ENCODE data around the gene MCCD1.

The MCCD1 gene

GRCh38 chr6:31528307-31528777 is 420 bp upstream of the MCCD1 start:
- Histone ChIP-seq H3K9me3 (ENCODE audit: severe bottlenecking) (no peaks in the 10 kb centered on the region), H3K27me3 (ENCODE audit: insufficient read depth, low read depth, severe bottlenecking) (no peaks in the 10 kb centered on the region), H3K27ac (no peak overlapping the region), H3K36me3 (peaks cover 40% of the 10 kb centered on the region), H3K4me3 (ENCODE audit: low read depth, low read length) (no peak overlapping the region)
- TF ChIP-seq, protein P1, sequence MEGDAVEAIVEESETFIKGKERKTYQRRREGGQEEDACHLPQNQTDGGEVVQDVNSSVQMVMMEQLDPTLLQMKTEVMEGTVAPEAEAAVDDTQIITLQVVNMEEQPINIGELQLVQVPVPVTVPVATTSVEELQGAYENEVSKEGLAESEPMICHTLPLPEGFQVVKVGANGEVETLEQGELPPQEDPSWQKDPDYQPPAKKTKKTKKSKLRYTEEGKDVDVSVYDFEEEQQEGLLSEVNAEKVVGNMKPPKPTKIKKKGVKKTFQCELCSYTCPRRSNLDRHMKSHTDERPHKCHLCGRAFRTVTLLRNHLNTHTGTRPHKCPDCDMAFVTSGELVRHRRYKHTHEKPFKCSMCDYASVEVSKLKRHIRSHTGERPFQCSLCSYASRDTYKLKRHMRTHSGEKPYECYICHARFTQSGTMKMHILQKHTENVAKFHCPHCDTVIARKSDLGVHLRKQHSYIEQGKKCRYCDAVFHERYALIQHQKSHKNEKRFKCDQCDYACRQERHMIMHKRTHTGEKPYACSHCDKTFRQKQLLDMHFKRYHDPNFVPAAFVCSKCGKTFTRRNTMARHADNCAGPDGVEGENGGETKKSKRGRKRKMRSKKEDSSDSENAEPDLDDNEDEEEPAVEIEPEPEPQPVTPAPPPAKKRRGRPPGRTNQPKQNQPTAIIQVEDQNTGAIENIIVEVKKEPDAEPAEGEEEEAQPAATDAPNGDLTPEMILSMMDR (IDR thresholded peaks at IDR 0.05; ENCODE audit: low read depth, low read length) = no peak
- DNase-seq = no peak

- Histone ChIP-seq H3K36me3 (peaks cover 52% of the 10 kb centered on the region), H3K9me3 (ENCODE audit: severe bottlenecking) (no peaks in the 10 kb centered on the region), H3K4me3 (ENCODE audit: low read depth, low read length) (no peak overlapping the region), H3K27ac (peak overlapping the region; percentile 44), H3K27me3 (ENCODE audit: insufficient read depth, low read depth, severe bottlenecking) (no peaks in the 10 kb centered on the region)
- TF ChIP-seq, protein P1 (IDR thresholded peaks at IDR 0.05; ENCODE audit: low read depth, low read length) = no peak
- DNase-seq = peak; percentile 36
Observed at GRCh38 chr6:31529329-31530150, 778 bp downstream of the MCCD1 start.

DNA sequence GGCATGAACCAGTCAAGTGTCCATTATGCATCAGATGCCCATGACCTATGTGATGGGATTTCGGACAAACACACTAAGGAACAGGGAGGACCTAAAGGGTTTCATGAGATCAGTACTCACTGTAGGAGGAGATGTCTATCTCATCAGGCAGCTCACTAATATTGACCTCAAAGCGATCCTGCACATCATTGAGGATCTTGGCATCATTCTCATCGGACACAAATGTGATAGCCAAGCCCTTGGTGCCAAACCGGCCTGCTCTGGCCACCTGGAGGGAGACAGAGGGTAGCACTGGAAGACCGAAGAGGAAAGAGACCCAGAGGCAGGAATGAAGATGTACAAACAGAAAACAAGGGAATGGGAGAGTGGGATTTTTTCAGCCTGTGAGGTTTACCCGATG is 1.9 kb downstream of the MCCD1 start:
- TF ChIP-seq, protein P1 (IDR thresholded peaks at IDR 0.05; ENCODE audit: low read depth, low read length) = 0 out of 2 replicates have a peak, but pooled peaks have one; percentile 5
- H3K27ac ChIP-seq = no peak overlapping the region
- peaks cover 63% of the 10 kb centered on the region for H3K36me3 ChIP-seq

DNA sequence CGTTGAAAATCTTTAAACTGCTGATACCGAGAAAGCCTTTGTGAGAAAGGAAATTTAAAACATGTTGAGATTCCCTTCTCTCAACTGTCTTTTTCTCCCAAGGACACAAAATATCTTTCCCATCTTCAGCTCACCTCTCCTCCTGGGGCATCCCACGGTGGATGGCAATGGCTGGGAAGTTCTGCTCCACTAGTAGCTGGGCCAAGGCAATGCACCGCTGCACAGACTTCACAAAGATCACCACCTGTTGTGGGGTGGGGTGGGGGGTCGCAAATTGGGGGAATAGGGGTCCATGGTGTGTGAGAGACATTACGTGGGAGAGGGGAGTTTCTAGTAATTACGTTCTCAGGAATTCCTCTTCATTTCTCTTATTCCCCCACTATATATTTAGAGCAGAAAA is 2.4 kb downstream of the MCCD1 start:
- no peaks in the 10 kb centered on the region for H3K9me3 ChIP-seq (ENCODE audit: severe bottlenecking)
- no peak for DNase-seq
- H3K27me3 ChIP-seq (ENCODE audit: insufficient read depth, low read depth, severe bottlenecking) = no peaks in the 10 kb centered on the region
- H3K36me3 ChIP-seq = peaks cover 69% of the 10 kb centered on the region
- H3K27ac ChIP-seq = no peak overlapping the region
- no peak overlapping the region for H3K4me3 ChIP-seq (ENCODE audit: low read depth, low read length)
- TF ChIP-seq, protein P1 (IDR thresholded peaks at IDR 0.05; ENCODE audit: low read depth, low read length) = no peak

More for the DNA sequence above, 1.9 kb downstream of the MCCD1 start:
- H3K9me3 ChIP-seq (ENCODE audit: severe bottlenecking) = no peaks in the 10 kb centered on the region
- no peaks in the 10 kb centered on the region for H3K27me3 ChIP-seq (ENCODE audit: insufficient read depth, low read depth, severe bottlenecking)
- no peak overlapping the region for H3K4me3 ChIP-seq (ENCODE audit: low read depth, low read length)
- DNase-seq = no peak

DNA sequence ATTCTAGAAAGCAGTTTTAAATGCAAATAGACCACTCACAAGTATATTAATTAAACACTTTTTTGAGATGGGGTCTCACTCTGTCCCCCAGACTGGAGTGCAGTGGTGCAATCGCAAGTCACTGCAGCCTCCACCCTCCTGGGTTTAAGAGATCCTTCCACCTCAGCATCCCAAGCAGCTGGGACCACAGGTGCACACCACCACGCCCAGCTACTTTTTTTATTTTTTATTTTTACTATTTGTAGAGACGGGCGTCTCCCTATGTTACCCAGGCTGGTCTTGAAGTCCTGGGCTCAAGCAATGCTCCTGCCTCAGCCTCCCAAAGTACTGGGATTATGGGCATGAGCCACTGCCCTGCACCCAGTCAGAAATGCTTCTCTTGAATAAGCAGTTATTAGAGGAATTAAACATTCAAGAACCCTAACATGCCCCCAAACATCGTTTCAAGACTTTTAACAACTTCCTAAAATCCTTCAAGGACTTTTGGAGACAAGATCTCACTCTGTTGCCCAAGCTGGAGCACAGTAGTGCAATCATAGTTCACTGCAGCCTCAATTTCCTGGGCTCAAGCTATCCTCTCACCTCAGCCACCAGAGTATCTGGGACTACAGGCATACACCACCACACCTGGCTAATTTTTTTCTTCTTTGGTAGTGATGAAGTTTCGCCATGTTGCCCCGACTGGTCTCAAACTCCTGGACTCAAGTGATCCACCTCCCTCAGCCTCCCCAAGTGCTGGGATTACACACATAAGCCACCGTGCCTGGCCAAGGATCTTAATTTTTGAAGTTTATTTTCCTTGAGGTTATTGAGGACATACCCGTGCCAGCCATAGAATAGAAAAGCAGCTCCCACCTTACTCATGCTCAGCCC is 3.2 kb downstream of the MCCD1 start:
- H3K27me3 ChIP-seq (ENCODE audit: insufficient read depth, low read depth, severe bottlenecking) = no peaks in the 10 kb centered on the region
- peaks cover 77% of the 10 kb centered on the region for H3K36me3 ChIP-seq
- TF ChIP-seq, protein P1 (IDR thresholded peaks at IDR 0.05; ENCODE audit: low read depth, low read length) = no peak
- no peak overlapping the region for H3K27ac ChIP-seq
- no peak overlapping the region for H3K4me3 ChIP-seq (ENCODE audit: low read depth, low read length)
- DNase-seq = no peak
- no peaks in the 10 kb centered on the region for H3K9me3 ChIP-seq (ENCODE audit: severe bottlenecking)
